HCEC 1CT (cell line): ENCODE results near the gene FANCM.
A peak's percentile ranks its signal among the peaks of the same experiment; 100 is the strongest.
"Not testable (repeated sequence)": the region's sequence is repeated elsewhere in the genome, so short reads cannot be mapped to it uniquely, and the experiment has no call there.

Experiments used
- DNase-seq: peaks from one replicate; pipeline ENCODE4 v3.0.0-alpha.2; 2017

FANCM gene

GRCh38 chr14:45135659-45136395 is at the start of gene FANCM:
Gene FANCM (plus strand): TSS chr14:45135930. CDS start chr14:45136032, 102 bp downstream.
- DNase-seq, result peak; percentile 98

- peak; percentile 82 for DNase-seq
These were observed 45.9 kb upstream of the FANCM start for GRCh38 chr14:45089813-45090212.

GRCh38 chr14:45091710-45092109 is 44.0 kb upstream of the FANCM start:
- DNase-seq, result peak; percentile 61

GRCh38 chr14:45094275-45094674 is 41.5 kb upstream of the FANCM start:
- DNase-seq, result no peak

- DNase-seq, result no peak
These were observed 40.6 kb upstream of the FANCM start for GRCh38 chr14:45095143-45095542.

- DNase-seq, result no peak
These were observed 39.5 kb upstream of the FANCM start for GRCh38 chr14:45096218-45096617.

- no peak for DNase-seq
These were observed 31.9 kb upstream of the FANCM start for GRCh38 chr14:45103806-45104205.

GRCh38 chr14:45104561-45104960 is 31.2 kb upstream of the FANCM start:
- no peak for DNase-seq

GRCh38 chr14:45112896-45113781 is 22.6 kb upstream of the FANCM start:
- DNase-seq, result peak; percentile 35

GRCh38 chr14:45114327-45114726 is 21.4 kb upstream of the FANCM start:
- DNase-seq, result no peak

GRCh38 chr14:45118594-45118993 is 17.1 kb upstream of the FANCM start:
- DNase-seq, result no peak

- no peak for DNase-seq
These were observed 15.6 kb upstream of the FANCM start for GRCh38 chr14:45120096-45120495.

- no peak for DNase-seq
These were observed 12.5 kb upstream of the FANCM start for GRCh38 chr14:45123271-45123670.

GRCh38 chr14:45125754-45126153 is 10.0 kb upstream of the FANCM start:
- DNase-seq, result no peak

GRCh38 chr14:45128963-45129629 is 6.6 kb upstream of the FANCM start:
- no peak for DNase-seq

GRCh38 chr14:45133683-45134050 is 2.1 kb upstream of the FANCM start:
- no peak for DNase-seq

GRCh38 chr14:45134051-45134958 is 1.4 kb upstream of the FANCM start, which contains the start of gene FKBP3:
Gene FKBP3 (minus strand): TSS chr14:45134481. CDS start chr14:45134456, 25 bp downstream.
- DNase-seq, result peak; percentile 99

GRCh38 chr14:45135156-45135555 is 574 bp upstream of the FANCM start:
- DNase-seq, result no peak

GRCh38 chr14:45136399-45136798 is 669 bp downstream of the FANCM start:
- peak; percentile 11 for DNase-seq

GRCh38 chr14:45140661-45141187 is 5.0 kb downstream of the FANCM start:
- no peak for DNase-seq

GRCh38 chr14:45142083-45142482 is 6.4 kb downstream of the FANCM start:
- DNase-seq, result not testable (repeated sequence)

- no peak for DNase-seq
These were observed 8.9 kb downstream of the FANCM start for GRCh38 chr14:45144658-45145057.
